ENCODE measurements around the gene IL17RE. TPM values are rescaled to one million over a fixed set of nuclear protein-coding genes. Genes with fewer than 3 reads are reported as not detected.

The IL17RE gene
- total and polyA plus RNA-seq, 7 donors = 0.07 to 1.1 (median 0.75) TPM

DNA sequence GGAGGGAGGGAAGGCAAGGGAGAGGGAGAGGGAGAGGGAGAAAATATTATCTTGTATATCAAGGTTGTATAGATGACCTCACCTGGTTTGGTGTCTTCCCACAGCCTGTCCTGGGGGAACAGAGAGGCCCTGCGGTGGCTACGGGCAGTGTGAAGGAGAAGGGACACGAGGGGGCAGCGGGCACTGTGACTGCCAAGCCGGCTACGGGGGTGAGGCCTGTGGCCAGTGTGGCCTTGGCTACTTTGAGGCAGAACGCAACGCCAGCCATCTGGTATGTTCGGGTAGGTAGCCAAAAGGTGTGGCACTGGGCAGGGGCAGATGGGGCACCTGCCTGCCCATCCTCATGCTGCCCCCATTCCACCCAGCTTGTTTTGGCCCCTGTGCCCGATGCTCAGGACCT, 38.1 kb downstream of the IL17RE start:
- WGBS, 3 donors = 91 to 94% (median 93%) methylated on average over 10 of the region's 10 CpGs
- intact Hi-C loops (cut with DNase I) = loop anchor here in 1 of 2 donors (10.0 kb wide), 1 partner anchor 194 kb away; no protein-coding TSS in a partner anchor
- Histone ChIP-seq H3K4me3 (no peak overlapping the region), H3K27me3 (ENCODE audit: insufficient read depth in 3 of 3, low read length in 2 of 3) (no peaks in the 10 kb centered on the region), H3K9me3 (no peaks in the 10 kb centered on the region), H3K36me3 (ENCODE audit: insufficient read depth in 1 of 2, low read depth in 1 of 2) (peaks cover 0 to 63% of the 10 kb centered on the region in 2 donors), H3K4me1 (peaks cover 13% of the 10 kb centered on the region), H3K27ac (no peak overlapping the region)
- ATAC-seq (no peak), DNase-seq (no peak)
- TF ChIP-seq, protein P1, sequence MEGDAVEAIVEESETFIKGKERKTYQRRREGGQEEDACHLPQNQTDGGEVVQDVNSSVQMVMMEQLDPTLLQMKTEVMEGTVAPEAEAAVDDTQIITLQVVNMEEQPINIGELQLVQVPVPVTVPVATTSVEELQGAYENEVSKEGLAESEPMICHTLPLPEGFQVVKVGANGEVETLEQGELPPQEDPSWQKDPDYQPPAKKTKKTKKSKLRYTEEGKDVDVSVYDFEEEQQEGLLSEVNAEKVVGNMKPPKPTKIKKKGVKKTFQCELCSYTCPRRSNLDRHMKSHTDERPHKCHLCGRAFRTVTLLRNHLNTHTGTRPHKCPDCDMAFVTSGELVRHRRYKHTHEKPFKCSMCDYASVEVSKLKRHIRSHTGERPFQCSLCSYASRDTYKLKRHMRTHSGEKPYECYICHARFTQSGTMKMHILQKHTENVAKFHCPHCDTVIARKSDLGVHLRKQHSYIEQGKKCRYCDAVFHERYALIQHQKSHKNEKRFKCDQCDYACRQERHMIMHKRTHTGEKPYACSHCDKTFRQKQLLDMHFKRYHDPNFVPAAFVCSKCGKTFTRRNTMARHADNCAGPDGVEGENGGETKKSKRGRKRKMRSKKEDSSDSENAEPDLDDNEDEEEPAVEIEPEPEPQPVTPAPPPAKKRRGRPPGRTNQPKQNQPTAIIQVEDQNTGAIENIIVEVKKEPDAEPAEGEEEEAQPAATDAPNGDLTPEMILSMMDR (IDR thresholded peaks at IDR 0.05) = no peak

GRCh38 chr3:9942164-9942563, 39.5 kb downstream of the IL17RE start:
- intact Hi-C loops (cut with DNase I) = loop anchor here in 1 of 2 donors (10.0 kb wide), 1 partner anchor 193 kb away; no protein-coding TSS in a partner anchor

GRCh38 chr3:9942934-9943690, 40.5 kb downstream of the IL17RE start:
- Histone ChIP-seq H3K4me3 (no peak overlapping the region), H3K9me3 (no peaks in the 10 kb centered on the region), H3K4me1 (no peaks in the 10 kb centered on the region), H3K36me3 (ENCODE audit: insufficient read depth in 1 of 2, low read depth in 1 of 2) (peaks cover 0 to 42% of the 10 kb centered on the region in 2 donors), H3K27ac (no peak overlapping the region), H3K27me3 (ENCODE audit: insufficient read depth in 3 of 3, low read length in 2 of 3) (no peaks in the 10 kb centered on the region)
- ATAC-seq (no peak), DNase-seq (no peak)
- intact Hi-C loops (cut with DNase I) = loop anchor here in 1 of 2 donors (10.0 kb wide), 1 partner anchor 192 kb away; no protein-coding TSS in a partner anchor
- TF ChIP-seq, protein P1 (IDR thresholded peaks at IDR 0.05) = no peak
- WGBS, 3 donors = 89 to 93% (median 91%) methylated on average over 10 to 11 of the region's 11 CpGs

More at GRCh38 chr3:9942164-9942563, 39.5 kb downstream of the IL17RE start:
- WGBS, 3 donors = 79 to 89% (median 83%) methylated on average over 4 of the region's 4 CpGs
- Histone ChIP-seq H3K4me1 (no peaks in the 10 kb centered on the region), H3K27ac (no peak overlapping the region), H3K36me3 (ENCODE audit: insufficient read depth in 1 of 2, low read depth in 1 of 2) (peaks cover 0 to 49% of the 10 kb centered on the region in 2 donors), H3K4me3 (no peak overlapping the region), H3K27me3 (ENCODE audit: insufficient read depth in 3 of 3, low read length in 2 of 3) (no peaks in the 10 kb centered on the region), H3K9me3 (no peaks in the 10 kb centered on the region)
- DNase-seq (no peak), ATAC-seq (no peak)
- TF ChIP-seq, protein P1 (IDR thresholded peaks at IDR 0.05) = no peak

DNA sequence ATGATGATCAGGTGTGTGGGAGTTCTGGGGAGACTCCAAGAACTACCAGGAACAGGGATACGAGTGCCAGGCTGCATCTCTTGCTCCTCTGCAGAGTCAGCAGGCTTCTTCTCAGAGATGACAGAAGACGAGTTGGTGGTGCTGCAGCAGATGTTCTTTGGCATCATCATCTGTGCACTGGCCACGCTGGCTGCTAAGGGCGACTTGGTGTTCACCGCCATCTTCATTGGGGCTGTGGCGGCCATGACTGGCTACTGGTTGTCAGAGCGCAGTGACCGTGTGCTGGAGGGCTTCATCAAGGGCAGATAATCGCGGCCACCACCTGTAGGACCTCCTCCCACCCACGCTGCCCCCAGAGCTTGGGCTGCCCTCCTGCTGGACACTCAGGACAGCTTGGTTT, 41.6 kb downstream of the IL17RE start:
- no peaks in the 10 kb centered on the region for H3K4me1 ChIP-seq
- H3K27me3 ChIP-seq (ENCODE audit: insufficient read depth in 3 of 3, low read length in 2 of 3) = no peaks in the 10 kb centered on the region
- intact Hi-C loops (cut with DNase I) = loop anchor here in 1 of 2 donors (10.0 kb wide), 1 partner anchor 191 kb away; no protein-coding TSS in a partner anchor
- H3K9me3 ChIP-seq = no peaks in the 10 kb centered on the region
- peaks cover 0 to 47% of the 10 kb centered on the region in 2 donors for H3K36me3 ChIP-seq (ENCODE audit: insufficient read depth in 1 of 2, low read depth in 1 of 2)
- 82 to 91% (median 85%) methylated on average over 11 of the region's 11 CpGs for WGBS, 3 donors
- no peak overlapping the region for H3K4me3 ChIP-seq
- no peak for ATAC-seq
- TF ChIP-seq, protein P1 (IDR thresholded peaks at IDR 0.05) = no peak
- DNase-seq = no peak
- no peak overlapping the region for H3K27ac ChIP-seq

Data from psoas muscle (tissue), 8 donors.